Measurements from ENCODE around the gene SRPK2. TPM values are rescaled to one million over a fixed set of nuclear protein-coding genes. Genes with fewer than 3 reads are reported as not detected.

The SRPK2 gene
- total and polyA plus RNA-seq, 2 of the 8 experiments (the other 6 are each of a cell fraction or from before 2014, with no cell fraction given): 10.0 to 47.1 TPM

GRCh38 chr7:105131890-105132289 lies 256.8 kb downstream of the SRPK2 start:
- ChIA-PET POLR2A (ENCODE audit: partially characterized antibody) (no interaction called here), CTCF (ENCODE audit: partially characterized antibody) (interaction anchor here (0.6 kb wide), 1 partner anchor 9 kb away, joined by 3 read pairs; no protein-coding TSS in a partner anchor)
- no peak overlapping the region for H2BK15ac ChIP-seq (ENCODE audit: low read length)
- H4K5ac ChIP-seq (ENCODE audit: insufficient read length, low read depth, low read length): no peak overlapping the region
- no peak overlapping the region for H3K4ac ChIP-seq (replicated peaks; ENCODE audit: insufficient read length, low read depth, low read length)
- H3K56ac ChIP-seq (replicated peaks; ENCODE audit: insufficient read length, low read depth, low read length): no peak overlapping the region
- TF ChIP-seq CHD2 (IDR thresholded peaks at IDR 0.05; ENCODE audit: low read length) (no peak), CBX5 (IDR thresholded peaks at IDR 0.05; ENCODE audit: low read depth, low read length) (no peak), NANOG (IDR thresholded peaks at IDR 0.05; ENCODE audit: insufficient read depth, low read depth, low read length, poor library complexity, severe bottlenecking) (no peak)
- no peak overlapping the region for H4K91ac ChIP-seq (replicated peaks; ENCODE audit: insufficient read length, low read length)
- no peak overlapping the region for H3K14ac ChIP-seq (ENCODE audit: insufficient read length)
- FAIRE-seq (no peak), DNase-seq (ENCODE audit: low read depth in 1 of 2, low spot score in 2 of 2) (no peak)
- no peaks in the 10 kb centered on the region for H3K79me2 ChIP-seq (ENCODE audit: control insufficient read depth in 1 of 2, insufficient read depth in 2 of 2, low read length in 2 of 2)
- no peaks in the 10 kb centered on the region; a peak in 2 of 8 replicates for H3K36me3 ChIP-seq (ENCODE audit: control insufficient read depth in 2 of 4, insufficient read depth in 4 of 4, low read length in 3 of 4)
- no peak overlapping the region for H3K9ac ChIP-seq (replicated peaks in 1 of 4; ENCODE audit: extremely low read depth in 1 of 4, low read depth in 3 of 4, low read length in 3 of 4)
- no peak overlapping the region for H3K4me2 ChIP-seq (ENCODE audit: insufficient read depth in 1 of 2, low read depth in 2 of 2, low read length in 2 of 2)
- no peak overlapping the region for H3K4me3 ChIP-seq (ENCODE audit: extremely low read depth in 1 of 4, insufficient read depth in 2 of 4, low read depth in 3 of 4, low read length in 4 of 4)
- no peaks in the 10 kb centered on the region for H3K4me1 ChIP-seq (replicated peaks in 1 of 4; ENCODE audit: control insufficient read depth in 3 of 4, insufficient read depth in 4 of 4, low read length in 3 of 4)
- H3K9me3 ChIP-seq (ENCODE audit: insufficient read depth in 2 of 2, low read depth in 1 of 2, low read length in 1 of 2): no peaks in the 10 kb centered on the region
- H3K79me1 ChIP-seq (ENCODE audit: low read depth, low read length): no peaks in the 10 kb centered on the region; the same call in 1 of the 2 replicates
- peaks cover 0 to 1% of the 10 kb centered on the region in 2 experiments for H4K20me1 ChIP-seq (replicated peaks in 1 of 2; ENCODE audit: control insufficient read depth in 1 of 2, insufficient read depth in 2 of 2, low read length in 2 of 2)
- no peaks in the 10 kb centered on the region for H3K27me3 ChIP-seq (replicated peaks in 1 of 4; ENCODE audit: control insufficient read depth in 3 of 4, extremely low read depth in 1 of 4, insufficient read depth in 3 of 4, low read length in 3 of 4)
- no peak overlapping the region for H3K23ac ChIP-seq (ENCODE audit: insufficient read length)
- no peaks in the 10 kb centered on the region for H3K23me2 ChIP-seq (ENCODE audit: low read depth, low read length)
- no peak overlapping the region for H3K18ac ChIP-seq (ENCODE audit: extremely low read depth, low read length)
- H3K27ac ChIP-seq (ENCODE audit: low read depth, low read length): no peak overlapping the region
- no peak overlapping the region for H2BK20ac ChIP-seq (ENCODE audit: low read length)
- no peak overlapping the region for H2BK5ac ChIP-seq (ENCODE audit: low read depth, low read length)
- no peak overlapping the region for H2BK12ac ChIP-seq (ENCODE audit: low read depth, low read length)
- no peak overlapping the region for H4K8ac ChIP-seq (ENCODE audit: extremely low read depth, insufficient read depth, low read length)
- H2BK120ac ChIP-seq (replicated peaks; ENCODE audit: low read depth, low read length): no peak overlapping the region
- no peak overlapping the region for H2AK5ac ChIP-seq (ENCODE audit: low read depth, low read length)
- H2AFZ ChIP-seq (ENCODE audit: low read length): no peak overlapping the region
- 87% methylated on average over 7 of the region's 7 CpGs; no CpG with 5 or more reads in 1 of the 2 experiments for WGBS, 2 experiments (ENCODE audit: extremely low coverage in 1 of 2, insufficient coverage in 1 of 2, insufficient read length in 1 of 2, insufficient replicate concordance in 2 of 2, low coverage in 1 of 2, low lambda C conversion rate in 2 of 2, missing lambda C conversion rate in 1 of 2)
